ENCODE data around the gene SDHA. TPM values are rescaled to one million over a fixed set of nuclear protein-coding genes. Genes with fewer than 3 reads are reported as not detected.

SDHA gene
- total RNA-seq, 1 experiment from 2014 or later: 134 TPM

DNA sequence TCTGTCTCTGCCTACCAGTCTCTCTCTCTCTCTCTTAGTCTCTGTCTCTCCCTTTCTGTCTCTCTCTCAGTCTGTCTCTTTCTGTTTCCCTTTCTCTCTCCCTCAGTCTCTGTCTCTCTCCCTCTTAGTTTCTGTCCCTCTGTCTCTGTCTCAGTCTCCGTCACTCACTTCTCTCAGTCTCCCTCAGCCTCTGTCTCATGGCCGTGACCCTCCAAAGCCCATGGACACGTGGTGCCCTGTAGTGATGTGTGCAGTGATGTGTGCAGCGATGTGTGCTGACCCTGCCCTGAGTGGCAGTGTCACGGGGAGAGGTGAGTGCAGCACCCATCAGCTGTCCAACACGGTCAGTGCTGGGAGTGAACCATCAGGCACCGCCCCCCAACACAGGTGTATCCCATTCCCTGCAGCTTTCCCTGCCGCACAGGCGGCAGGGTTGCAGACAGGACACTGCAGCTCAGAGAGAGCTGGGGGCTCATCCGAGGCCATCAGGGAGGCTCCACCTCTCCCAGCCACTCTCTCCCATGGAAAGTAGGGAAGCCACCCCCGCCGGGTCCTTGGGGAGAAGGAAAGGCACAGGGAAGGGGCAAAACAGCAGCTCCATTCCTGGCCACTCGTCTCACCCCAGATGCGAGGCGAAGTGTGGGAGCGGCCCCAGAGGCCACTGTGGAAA lies 27.6 kb upstream of the SDHA start:
- ChIA-PET RAD21 (ENCODE audit: low non-redundant PET in 1 of 2, low total read pairs in 2 of 2, uncharacterized antibody in 2 of 2, unreplicated experiment in 2 of 2) (no interaction called here), CTCF (no interaction called here), POLR2A (no interaction called here)
- ATAC-seq (no peak), DNase-seq (ENCODE audit: low read depth, low spot score) (no peak)
- no peak overlapping the region for H3K4me2 ChIP-seq (ENCODE audit: low read length)
- H2AFZ ChIP-seq (ENCODE audit: low read depth, low read length, poor library complexity, severe bottlenecking): no peak overlapping the region
- no peak for TF ChIP-seq EGR1 (IDR thresholded peaks at IDR 0.05; ENCODE audit: low read depth)
- TF ChIP-seq, protein P1, sequence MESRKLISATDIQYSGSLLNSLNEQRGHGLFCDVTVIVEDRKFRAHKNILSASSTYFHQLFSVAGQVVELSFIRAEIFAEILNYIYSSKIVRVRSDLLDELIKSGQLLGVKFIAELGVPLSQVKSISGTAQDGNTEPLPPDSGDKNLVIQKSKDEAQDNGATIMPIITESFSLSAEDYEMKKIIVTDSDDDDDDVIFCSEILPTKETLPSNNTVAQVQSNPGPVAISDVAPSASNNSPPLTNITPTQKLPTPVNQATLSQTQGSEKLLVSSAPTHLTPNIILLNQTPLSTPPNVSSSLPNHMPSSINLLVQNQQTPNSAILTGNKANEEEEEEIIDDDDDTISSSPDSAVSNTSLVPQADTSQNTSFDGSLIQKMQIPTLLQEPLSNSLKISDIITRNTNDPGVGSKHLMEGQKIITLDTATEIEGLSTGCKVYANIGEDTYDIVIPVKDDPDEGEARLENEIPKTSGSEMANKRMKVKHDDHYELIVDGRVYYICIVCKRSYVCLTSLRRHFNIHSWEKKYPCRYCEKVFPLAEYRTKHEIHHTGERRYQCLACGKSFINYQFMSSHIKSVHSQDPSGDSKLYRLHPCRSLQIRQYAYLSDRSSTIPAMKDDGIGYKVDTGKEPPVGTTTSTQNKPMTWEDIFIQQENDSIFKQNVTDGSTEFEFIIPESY (IDR thresholded peaks at IDR 0.05; ENCODE audit: extremely low read depth, insufficient replicate concordance, low read length): no peak
- TF ChIP-seq TCF7L2 (IDR thresholded peaks at IDR 0.05; ENCODE audit: borderline replicate concordance, extremely low read depth, insufficient read depth, insufficient read length): no peak
- TF ChIP-seq SIN3A (IDR thresholded peaks at IDR 0.05; ENCODE audit: low read depth): no peak
- TF ChIP-seq SRF (IDR thresholded peaks at IDR 0.05; ENCODE audit: low read depth): no peak
- no peak for TF ChIP-seq FOSL1 (IDR thresholded peaks at IDR 0.05; ENCODE audit: low read depth)
- no peak for TF ChIP-seq ZFX (IDR thresholded peaks at IDR 0.05)
- no peak for TF ChIP-seq RAD21 (IDR thresholded peaks at IDR 0.05; ENCODE audit: low read depth)
- no peak for TF ChIP-seq ATF3 (IDR thresholded peaks at IDR 0.05)
- TF ChIP-seq, protein P2, sequence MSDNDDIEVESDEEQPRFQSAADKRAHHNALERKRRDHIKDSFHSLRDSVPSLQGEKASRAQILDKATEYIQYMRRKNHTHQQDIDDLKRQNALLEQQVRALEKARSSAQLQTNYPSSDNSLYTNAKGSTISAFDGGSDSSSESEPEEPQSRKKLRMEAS (IDR thresholded peaks at IDR 0.05): no peak
- no peak for TF ChIP-seq POLR2A (IDR thresholded peaks at IDR 0.05; ENCODE audit: borderline replicate concordance, extremely low read depth, insufficient read depth, insufficient read length)
- no peaks in the 10 kb centered on the region for H3K9me2 ChIP-seq (ENCODE audit: insufficient read depth)
- no peak overlapping the region for H3K27ac ChIP-seq (ENCODE audit: low read depth, low read length)
- H3K36me3 ChIP-seq (ENCODE audit: control insufficient read depth in 1 of 2, insufficient read depth in 2 of 2, low read length in 2 of 2): no peaks in the 10 kb centered on the region
- no peaks in the 10 kb centered on the region for H3K79me2 ChIP-seq (ENCODE audit: insufficient read depth, low read length)
- H4K20me1 ChIP-seq (ENCODE audit: insufficient read depth): no peaks in the 10 kb centered on the region
- no peak overlapping the region for H3K4me3 ChIP-seq (replicated peaks in 1 of 2; ENCODE audit: low read depth in 1 of 2, low read length in 2 of 2)
- H3K4me1 ChIP-seq (ENCODE audit: control insufficient read depth in 1 of 2, insufficient read depth in 2 of 2, low read length in 2 of 2): peaks cover 5 to 10% of the 10 kb centered on the region in 2 experiments
- H3K9ac ChIP-seq (ENCODE audit: low read length): no peak overlapping the region
- intact Hi-C loops (cut with micrococcal nuclease): no loop called here
- no TSS peak for BruUV-seq (replicated peaks)
- no peaks in the 10 kb centered on the region for H3K9me3 ChIP-seq (ENCODE audit: control insufficient read depth in 1 of 2, insufficient read depth in 1 of 2, low read depth in 1 of 2, low read length in 2 of 2)
- H3K27me3 ChIP-seq (ENCODE audit: insufficient read depth, low read length): no peaks in the 10 kb centered on the region

All from HCT116 (cell line).